NCI-H128 (cell line): ENCODE results near the gene ELAVL4.
"Not testable (repeated sequence)": the region's sequence is repeated elsewhere in the genome, so short reads cannot be mapped to it uniquely, and the experiment has no call there.

Source experiments
- DNase-seq: peaks from one replicate; lab custom pipeline; 2025; ENCODE audit not compliant: unreplicated experiment; lab: John Stamatoyannopoulos, UW

The ELAVL4 gene

DNA sequence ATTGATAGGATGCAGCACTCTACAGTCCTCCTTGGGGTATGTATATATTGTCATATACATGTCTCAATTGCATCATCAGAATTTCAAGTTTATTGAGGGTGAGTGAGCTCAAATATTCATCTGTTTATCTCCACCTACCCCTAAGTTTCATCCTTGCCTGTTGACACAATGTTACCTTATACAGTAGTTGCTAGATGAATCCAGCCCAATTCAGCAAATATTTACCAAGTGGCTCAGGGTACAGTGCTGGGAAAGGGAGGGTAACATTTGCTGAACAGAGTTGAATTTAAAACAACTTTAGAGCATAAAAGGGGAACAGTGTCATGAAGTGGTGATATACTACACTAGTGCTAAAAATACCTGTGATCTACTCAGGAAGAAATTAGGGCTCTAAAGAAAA, 14.4 kb downstream of the ELAVL4 start:
- DNase-seq: no peak

DNA sequence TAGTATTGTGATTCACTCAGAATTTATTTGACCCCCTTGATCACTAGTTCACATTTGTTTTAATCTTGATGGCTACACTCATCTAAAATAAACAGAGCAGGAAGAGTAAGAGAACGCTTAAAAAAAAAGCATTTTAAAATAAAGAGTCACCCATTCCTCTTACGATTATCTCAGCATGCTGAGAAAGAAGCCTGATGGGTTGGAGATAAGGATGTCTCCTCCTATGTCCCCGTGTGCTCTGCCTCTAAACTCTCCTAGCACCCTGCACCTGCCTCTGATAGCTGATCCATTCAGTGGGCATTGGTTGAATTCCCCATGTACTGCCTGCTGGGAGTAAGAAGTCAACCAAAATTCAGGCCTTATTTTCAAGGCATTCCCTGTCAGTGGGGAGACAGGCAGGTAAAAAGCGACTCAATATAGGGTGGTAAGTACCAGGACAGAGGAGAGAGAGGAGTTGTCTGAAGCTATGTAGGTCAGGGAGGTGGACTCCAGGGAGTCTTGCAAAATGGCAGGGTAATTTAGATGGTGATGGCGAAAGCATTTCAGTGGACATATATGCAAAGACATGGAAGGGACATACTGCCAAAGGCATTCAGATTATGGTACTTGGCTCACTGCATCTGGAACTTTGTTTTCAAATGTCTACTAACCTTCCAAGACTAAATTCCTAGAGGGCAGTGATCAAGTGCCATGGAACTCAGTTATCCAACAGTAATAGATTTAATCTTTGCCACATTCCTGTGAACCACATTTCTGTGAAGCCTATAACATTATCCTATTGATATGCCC, 18.4 kb downstream of the ELAVL4 start:
- DNase-seq: no peak

DNA sequence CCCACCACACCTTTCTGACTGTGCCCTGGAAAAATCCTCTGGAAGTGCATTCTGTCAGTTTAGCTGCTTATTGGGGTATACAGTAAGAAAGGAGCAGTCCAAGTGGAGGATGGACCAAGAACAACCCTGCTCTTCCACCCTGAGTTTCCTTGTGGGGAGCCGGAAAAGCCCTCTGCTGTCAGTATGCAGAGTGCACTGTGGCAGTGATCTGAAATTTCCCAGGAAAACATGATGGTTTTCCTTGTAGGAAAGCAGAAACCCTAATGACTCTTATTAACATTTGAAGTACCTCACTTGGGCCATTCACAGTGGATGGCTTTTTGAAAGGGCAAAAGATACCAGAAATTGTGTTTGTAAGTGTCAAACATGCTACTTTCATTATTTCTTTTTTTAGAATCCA, 20.5 kb downstream of the ELAVL4 start:
- no peak for DNase-seq

DNA sequence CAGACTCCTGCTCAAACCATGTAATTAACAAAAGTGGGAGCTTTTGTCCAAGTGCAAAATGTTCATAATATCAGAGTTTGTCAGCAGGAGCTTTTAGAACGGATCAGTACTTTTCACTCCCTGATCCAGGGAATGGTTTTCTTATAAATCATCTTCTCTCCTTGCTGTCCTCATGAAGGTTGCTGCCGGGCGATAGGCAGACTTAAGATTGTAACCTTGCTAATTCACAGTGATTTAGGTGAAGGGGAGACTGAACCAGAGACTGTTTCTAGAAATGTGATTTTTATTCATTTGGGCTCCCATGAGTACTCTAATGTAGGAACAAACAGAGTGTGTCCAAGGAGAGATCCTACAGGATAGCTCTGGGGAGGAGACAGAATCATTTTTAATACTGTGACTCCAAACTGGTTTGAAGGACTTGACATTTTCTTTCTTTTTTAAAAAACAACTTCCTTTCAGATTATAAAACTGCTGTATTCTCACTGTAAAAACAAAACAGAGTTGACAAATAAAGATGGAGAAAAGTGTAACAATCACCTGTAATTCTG, 23.7 kb downstream of the ELAVL4 start:
- no peak for DNase-seq

DNA sequence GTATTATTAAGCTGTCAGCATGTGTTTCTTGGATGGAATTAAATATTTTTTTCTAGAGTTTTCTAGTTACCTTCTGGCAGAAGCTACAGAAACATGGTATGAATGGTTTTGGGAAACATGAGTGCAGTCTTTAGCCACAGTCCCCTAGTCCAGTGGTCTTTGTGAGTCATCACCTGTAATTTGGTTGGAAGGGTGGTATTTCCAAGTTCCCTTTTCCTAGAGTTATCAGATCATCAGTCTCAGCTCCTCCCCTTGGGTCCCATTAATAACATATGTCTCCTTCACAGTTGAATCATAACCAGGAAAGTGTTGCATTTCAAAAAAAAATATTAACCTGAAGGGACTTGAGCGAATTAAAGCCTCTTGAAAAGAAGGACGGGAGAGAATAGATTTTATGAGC, 27.0 kb downstream of the ELAVL4 start:
- DNase-seq: no peak

DNA sequence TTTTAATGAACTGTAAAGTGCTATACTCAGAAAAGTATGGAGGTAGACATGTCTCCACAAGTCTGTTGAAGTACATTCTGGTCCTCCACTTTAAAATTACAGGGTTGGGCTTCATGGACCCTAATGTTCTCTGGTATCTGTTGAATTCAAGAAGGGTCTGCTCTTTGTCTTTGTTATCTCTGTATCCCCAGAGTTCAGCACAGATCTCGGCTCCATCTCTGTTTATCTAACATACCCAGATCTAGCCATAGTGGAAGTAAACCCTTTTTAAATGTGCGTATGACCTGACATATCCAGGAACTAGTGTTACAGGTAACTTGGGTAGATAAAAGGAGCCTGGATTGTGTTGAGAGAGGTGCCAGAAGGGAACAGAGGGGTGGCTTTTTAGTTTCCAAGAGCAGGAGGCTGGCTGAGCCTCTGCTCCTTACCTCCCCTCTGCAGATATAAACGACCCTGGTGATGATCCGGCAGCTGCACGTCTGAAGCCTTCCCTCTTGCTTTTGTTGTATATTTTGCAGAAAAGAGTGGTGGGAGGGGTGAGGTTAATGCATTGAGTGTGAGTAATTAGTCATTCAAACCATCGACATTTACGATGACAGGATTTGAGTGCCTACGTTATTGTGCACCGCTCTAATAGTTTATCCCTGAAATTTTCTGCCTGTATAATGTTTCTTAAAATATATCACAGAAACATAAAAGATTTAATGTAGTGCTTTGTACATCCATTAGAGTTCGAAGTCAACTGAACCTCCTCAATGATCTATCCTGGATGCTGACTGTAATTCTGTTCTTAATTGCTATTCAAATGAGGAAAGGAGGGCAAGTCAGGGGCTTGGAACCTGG, 30.8 kb downstream of the ELAVL4 start:
- DNase-seq: peak; percentile 65

DNA sequence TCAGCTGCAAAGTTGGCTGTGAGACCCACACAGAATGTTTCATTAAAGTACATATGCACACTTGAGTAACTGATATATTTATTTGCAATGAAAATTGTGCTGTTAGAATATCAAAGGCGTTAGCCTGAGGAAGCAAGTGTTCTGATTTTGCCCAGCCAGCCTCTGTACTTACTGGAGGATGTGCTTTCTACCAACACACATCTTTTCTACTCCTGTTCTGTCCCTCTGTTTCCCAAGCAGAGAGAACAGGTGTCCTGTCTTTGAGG, 31.4 kb downstream of the ELAVL4 start:
- DNase-seq: no peak

DNA sequence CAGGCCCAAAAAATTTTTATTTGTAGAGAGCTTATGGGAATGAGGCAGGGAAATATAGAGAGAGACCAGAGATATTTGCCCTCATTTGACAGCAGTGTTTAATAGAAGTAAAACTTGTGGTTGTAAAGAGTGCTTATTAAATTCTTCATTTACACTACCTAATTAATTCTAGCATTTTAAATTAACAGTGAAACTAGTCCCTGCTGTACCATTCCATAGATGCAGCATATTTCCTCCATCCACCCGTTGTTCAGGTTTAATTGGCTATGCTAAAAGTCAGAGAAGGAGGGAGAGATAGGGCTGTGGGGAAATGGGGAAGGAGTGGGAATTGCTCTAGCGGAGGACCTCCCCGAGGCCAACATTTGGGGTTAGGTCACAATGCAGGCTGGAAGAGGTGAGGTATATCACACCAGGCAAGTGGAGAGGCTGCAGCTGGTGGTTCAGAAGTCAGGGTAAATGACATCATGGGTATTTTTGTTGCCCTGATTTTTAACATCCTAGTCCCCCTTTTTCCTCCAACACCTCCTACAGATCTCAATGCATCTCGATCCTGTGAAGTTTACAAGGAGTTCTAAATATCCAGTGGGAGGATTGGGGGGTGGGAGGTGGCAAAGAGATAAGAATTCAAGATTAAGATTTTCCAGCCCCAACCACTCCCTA, 38.6 kb downstream of the ELAVL4 start:
- DNase-seq: no peak

DNA sequence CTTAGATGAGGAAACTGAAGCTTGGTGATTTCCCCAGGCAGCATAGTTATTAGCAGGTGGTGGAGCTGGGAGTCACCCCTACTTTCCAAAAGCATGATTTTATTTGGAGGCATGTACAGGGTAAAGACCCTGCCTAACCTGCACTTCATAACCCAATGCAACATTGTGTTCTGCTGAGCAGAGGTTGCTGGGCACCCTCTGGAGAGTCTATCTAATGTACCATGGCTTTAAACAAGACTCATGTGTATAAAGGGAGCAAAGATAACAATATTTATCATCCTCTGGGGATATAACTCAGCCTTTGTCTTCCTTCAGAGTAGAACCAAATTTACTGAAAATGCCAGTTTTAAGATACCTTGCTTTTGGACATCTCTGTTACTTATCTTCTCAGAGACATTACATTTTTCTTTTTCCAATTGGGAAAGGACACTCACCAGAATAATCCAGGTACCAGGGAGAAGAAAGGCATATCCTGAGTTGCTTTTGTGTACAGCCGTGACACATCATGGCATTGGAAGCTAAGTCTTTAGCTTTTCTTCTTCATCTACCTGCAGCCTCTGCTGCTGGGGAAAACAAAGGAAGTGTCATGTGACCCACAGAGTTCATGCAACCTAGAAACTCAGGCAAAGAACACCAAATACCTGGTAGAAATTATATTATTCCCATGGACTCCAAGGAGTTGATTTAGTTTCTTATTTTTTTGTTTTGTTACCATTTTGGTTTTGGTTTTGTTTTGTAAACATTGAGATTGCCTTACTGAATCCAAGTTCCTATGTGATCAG, 39.6 kb downstream of the ELAVL4 start:
- no peak for DNase-seq

DNA sequence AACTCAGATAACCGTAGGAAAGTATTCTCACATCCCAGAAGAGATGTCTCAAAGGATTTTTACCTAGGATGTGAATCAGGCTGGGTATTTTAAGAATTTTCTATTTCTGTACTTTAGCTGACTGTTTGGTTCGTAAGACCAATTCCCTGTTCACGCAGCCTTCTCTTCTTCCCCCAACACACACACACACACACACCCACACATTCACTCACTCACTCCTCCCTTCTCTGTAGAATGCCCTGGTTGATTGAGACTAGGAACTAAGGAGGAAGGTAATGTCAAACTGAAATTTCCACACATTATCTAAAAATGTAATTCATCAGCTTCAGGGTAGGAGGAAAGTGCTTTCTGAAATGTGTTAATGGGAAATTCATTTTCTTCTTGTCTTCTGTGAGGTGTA, 43.5 kb downstream of the ELAVL4 start:
- DNase-seq: no peak

DNA sequence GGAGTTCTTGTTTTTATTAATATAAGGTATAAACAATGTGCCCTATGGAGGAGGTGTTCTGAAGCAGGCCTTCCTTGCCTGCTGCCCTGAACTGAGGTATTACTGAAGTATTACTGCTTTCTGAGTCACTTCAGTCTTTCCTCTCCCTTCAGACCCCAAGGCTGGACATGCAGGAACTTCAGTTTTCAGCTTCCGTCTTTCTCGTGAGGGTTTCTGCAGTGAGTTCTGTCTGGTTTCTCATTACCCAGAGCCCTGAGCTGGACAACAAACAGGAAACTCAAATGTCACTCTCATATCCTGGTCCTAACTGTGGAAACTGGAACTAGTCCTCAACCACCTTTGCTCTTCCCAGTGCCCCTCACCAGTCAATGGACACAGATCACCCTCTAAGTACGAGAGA, 46.8 kb downstream of the ELAVL4 start:
- DNase-seq: no peak

DNA sequence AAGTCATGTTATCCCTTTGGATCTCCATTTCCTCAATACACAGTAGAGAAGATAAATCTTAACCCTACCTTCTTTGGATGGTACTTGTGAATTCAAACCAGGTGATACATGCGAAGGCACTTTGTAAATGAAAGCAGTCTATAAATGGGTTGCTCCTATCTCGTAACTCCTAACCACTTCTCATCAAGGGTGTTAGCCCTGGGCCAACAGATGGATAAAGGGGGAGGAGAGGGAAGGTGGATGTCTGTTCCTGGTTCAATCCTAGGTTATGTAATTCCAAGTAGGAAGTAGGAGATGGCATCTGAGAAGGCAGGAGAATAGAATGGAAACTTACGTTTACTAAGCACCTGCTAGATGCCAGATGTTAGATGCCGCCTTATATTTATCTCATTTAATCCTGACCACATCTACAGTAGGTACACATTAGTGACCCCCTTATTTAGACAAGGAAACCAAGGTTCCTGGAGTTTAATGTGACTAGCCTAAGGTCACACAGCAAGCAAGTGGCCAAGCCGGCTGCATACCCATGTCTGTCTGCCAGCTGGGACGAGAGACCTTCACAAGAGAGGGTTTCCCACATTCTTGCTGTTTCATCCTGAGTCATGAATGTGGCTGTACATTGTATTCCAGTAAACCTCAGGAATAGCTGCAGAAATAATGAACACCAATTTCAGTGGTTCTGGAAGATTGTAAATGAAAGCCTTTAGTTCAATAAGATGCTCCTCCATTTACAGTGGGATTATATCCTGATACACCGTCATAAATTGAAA, 47.7 kb downstream of the ELAVL4 start:
- no peak for DNase-seq

DNA sequence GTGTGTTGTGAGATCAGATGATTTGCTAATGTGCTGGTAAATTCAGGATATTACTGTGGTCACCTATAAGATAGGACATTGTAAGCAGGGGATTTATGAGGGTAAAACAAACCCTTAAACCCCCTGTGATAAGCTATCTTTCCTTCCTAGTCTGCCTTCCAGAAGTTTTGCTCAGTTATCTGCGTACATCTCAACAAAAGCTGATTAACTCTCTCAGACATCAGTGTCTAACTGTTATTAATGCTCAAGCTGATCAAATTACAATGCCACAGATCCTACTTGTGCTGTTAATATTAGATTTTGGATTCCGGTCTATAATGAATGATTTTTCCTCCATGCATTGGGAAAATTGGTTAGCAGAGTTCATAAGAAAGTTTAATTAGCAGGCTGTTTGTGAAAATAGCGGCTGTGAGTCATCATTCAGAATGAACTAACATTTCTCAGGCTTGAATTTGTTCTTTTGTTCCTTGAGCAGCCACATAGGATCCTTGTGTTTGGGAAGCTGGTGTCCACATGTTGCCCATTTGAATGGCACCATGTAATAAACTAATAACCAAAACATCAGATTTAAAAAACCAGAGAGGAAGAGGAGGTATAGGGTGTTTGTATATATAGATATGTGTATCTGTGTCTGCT, 48.7 kb downstream of the ELAVL4 start:
- no peak for DNase-seq

DNA sequence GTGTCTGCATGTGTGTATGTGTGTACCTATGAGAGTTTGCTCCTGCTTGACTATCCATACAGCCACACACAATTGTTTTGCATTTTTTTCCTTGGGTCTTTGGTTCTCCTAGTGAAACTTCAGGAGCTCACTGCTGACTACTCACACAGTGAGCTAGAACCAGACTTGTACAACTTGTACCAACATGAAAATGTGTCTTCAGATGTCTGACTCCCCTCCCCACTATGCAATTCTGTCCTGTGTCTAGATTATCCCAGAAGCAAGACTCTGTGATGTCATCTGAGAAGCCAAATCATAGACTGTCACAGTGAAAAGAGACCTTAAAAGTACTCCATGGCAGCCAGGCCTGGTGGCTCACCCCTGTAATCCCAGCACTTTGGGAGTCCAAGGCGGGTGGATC, 49.7 kb downstream of the ELAVL4 start:
- no peak for DNase-seq

DNA sequence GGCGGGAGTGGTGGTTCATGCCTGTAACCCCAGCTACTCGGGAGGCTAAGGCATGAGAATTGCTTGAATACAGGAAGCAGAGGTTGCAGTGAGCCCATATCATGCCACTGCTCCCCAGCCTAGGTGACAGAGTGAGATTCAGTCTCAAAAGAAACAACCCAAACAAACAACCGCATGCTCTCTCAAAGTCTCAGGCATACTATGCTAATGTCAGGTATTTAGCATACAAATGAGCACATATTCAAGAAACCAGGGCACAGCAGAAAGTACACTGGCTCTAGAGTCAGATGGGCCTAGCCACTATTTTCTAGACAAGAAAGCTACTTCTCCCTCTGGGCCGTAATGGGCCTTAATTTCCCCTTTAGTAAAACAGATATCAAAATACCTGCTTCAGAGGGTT, 55.0 kb downstream of the ELAVL4 start:
- no peak for DNase-seq

DNA sequence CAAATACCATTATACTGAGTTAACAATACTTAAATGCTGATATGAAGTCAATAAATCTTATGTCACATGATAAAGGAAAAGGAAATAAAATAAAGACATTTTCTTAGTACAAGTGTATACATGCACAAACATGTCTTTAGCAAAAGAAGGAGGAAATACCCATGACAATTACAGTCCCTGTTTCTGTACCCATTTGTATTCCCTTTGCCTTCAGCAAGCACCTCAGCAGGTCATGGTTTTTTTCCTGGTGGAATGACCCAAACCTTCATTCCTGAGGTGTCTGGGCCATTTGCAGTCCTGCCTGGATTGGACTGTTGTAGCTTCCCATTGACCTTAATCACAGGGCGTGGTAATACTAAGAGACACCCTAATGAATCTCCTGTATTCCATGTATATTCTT, 57.6 kb downstream of the ELAVL4 start:
- DNase-seq: not testable (repeated sequence)

DNA sequence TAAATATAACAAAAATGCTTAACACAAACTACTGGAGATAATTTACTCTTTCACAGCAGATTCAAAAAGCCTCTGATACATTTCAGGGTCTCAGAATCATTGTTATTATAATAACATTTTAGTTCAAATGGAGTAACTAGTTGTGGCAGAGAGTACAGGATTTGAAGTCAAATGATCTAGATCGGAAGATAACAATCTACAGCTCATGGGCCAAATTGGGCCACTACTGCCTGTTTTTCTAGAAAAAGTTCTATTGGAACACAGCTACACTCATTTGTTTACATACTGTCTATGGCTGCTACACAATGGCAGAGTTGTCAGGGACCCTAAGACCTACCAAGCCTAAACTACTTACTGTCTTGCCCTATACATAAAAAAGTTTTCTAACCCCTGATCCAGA, 63.6 kb downstream of the ELAVL4 start:
- no peak for DNase-seq

DNA sequence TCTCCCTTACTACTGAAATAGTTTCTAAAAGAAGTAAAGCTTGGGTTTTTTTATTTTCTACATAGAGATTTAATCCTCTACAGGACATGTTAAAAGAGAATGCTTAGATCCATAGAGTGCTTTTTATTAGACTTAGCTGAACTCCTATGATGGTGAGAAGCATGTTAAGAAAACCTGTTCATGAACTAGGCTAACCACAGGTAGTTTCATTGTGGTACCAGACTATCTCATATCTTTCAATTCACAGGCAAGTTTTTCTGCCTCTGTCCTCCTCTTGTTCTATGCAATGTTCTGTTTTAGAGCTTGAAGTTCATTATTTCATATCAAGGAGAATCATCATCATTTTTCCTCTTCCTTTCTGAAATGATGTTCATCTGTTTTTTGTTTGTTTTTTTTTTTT, 65.4 kb downstream of the ELAVL4 start:
- DNase-seq: no peak

DNA sequence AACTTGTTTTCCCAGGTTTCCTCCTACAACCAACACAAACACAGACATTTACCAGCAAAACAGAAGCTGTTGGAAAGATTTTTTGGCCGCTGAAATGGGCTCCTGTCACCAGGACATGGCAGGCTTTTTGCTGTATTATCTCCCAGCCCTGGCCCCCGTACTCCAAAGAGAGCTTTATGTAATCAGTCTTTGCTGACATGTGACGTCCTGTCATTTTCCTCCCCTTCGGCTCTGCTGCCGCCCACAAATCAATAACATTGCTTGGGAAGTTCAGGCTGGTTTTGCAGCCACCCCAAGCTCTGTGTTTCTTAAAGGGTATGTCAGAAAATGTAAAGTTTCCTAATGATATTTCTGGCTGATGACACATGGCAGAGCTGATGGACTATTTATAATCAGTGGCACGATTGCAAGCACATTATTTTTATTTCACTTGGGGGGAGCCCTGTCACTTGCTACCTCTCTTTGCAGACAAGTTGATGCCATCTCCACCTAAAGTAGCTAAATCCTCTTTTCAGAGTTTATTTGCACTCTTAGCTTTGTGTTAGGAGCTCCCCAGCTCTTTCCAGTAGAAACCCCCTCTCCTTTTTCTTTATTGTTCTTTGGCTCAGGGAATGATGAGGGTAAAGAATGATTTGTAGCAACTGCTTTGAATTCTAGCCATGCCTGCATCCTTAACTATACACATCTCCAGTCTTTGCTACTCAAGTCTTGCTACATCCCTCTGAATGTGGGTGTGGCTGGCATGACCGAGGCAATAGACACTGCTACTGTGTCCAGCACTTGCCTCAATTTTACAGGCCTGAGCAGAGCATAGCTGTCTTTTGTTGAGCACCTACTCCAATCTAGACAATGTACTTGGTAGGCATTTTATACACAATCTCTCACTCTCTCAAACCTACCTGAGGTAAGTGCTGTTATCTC, 67.3 kb downstream of the ELAVL4 start:
- DNase-seq: no peak
